ENCODE results near the gene GRIP1. TPM values are rescaled to one million over a fixed set of nuclear protein-coding genes. Genes with fewer than 3 reads are reported as not detected.

Gene GRIP1
- total and polyA plus RNA-seq, 5 donors from 2014 or later = 0.21 to 1.1 (median 0.41) TPM; not detected in 1

DNA sequence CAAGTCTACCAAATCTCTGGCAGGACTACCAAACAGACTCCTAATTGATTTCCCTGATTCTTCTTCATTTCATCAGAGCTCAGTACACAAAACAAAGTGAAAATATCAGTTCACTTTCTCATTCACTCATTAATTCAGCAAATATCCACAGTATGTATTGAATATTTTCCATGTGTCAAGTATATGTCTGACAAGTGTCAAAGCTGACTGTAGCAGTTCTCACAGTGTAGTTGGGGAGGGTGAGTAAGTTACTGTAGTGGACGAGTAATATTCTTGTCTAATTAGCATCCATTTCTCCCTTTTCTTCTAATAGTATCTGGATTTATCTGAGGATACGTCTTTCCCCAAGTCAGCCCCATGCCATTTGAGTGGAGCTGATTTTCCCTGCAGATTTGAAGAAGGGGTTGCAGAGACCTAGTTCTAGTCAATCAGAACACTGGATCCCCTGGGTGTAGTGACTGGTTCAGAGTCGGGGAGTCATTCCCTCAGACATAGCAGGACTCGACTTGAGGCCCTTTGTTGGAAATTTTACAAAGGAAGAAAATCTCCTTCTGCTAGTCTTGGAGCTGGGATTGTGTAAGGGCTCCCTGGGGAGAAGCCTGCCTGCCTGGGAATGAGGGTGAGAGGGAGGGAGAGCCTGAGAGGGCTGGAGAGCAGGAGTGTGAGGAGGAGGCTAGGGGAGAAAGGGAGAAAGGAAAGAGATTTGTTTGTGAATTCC lies 51.4 kb downstream of the GRIP1 start:
- Mint-ChIP-seq H3K27me3 (peaks cover 24% of the 10 kb centered on the region), H3K36me3 (no peaks in the 10 kb centered on the region), H3K27ac (no peak overlapping the region), H3K9me3 (peaks cover 0 to 2% (median 0%) of the 10 kb centered on the region in 7 donors), H3K4me3 (no peak overlapping the region), H3K4me1 (no peaks in the 10 kb centered on the region)
- H3K9me3 ChIP-seq (ENCODE audit: control insufficient read depth in 2 of 2, low read length in 2 of 2) = no peaks in the 10 kb centered on the region
- no peak for DNase-seq
- no peak for ATAC-seq (ENCODE audit: low read depth in 2 of 2)
- no peak overlapping the region for H3K27ac ChIP-seq (ENCODE audit: insufficient read depth, low read length, poor library complexity, severe bottlenecking)
- no peaks in the 10 kb centered on the region for H3K36me3 ChIP-seq (ENCODE audit: control insufficient read depth, insufficient read depth, low read length)
- no peaks in the 10 kb centered on the region for H3K4me1 ChIP-seq (ENCODE audit: control insufficient read depth, insufficient read depth, low read length, poor library complexity, severe bottlenecking)
- H3K27me3 ChIP-seq (ENCODE audit: control insufficient read depth, insufficient read depth, low read length) = peaks cover 2% of the 10 kb centered on the region
- H3K4me3 ChIP-seq (ENCODE audit: low read depth, low read length) = no peak overlapping the region

DNA sequence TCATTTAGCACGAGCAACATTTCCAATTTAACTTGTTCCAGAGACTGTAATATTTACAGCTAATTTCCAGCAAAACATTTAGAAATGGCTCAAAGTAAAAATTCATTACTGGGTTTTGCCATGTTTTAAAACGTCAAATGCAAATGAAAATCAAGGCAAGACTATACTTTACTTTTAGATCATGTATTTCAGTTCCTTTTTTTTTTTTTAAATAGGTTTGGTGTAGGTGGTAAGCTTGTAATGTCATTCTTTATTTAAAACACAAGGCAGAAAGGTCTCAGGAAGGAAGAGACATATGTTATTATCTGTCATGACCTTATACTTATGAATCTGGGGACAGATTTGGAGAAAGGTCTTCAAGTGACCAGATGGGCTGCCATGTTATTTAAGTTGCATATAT lies 54.1 kb downstream of the GRIP1 start:
- ATAC-seq (ENCODE audit: low read depth in 2 of 2) = no peak
- no peak overlapping the region for H3K4me3 Mint-ChIP-seq
- H3K36me3 Mint-ChIP-seq = no peaks in the 10 kb centered on the region
- Histone ChIP-seq H3K9me3 (ENCODE audit: control insufficient read depth in 2 of 2, low read length in 2 of 2) (no peaks in the 10 kb centered on the region), H3K4me1 (ENCODE audit: control insufficient read depth, insufficient read depth, low read length, poor library complexity, severe bottlenecking) (no peaks in the 10 kb centered on the region), H3K27ac (ENCODE audit: insufficient read depth, low read length, poor library complexity, severe bottlenecking) (no peak overlapping the region), H3K4me3 (ENCODE audit: low read depth, low read length) (no peak overlapping the region), H3K27me3 (ENCODE audit: control insufficient read depth, insufficient read depth, low read length) (peaks cover 2% of the 10 kb centered on the region), H3K36me3 (ENCODE audit: control insufficient read depth, insufficient read depth, low read length) (no peaks in the 10 kb centered on the region)
- H3K4me1 Mint-ChIP-seq = no peaks in the 10 kb centered on the region
- no peak for DNase-seq
- H3K27ac Mint-ChIP-seq = no peak overlapping the region
- peaks cover 13% of the 10 kb centered on the region for H3K27me3 Mint-ChIP-seq
- peaks cover 0 to 2% (median 0%) of the 10 kb centered on the region in 7 donors for H3K9me3 Mint-ChIP-seq

DNA sequence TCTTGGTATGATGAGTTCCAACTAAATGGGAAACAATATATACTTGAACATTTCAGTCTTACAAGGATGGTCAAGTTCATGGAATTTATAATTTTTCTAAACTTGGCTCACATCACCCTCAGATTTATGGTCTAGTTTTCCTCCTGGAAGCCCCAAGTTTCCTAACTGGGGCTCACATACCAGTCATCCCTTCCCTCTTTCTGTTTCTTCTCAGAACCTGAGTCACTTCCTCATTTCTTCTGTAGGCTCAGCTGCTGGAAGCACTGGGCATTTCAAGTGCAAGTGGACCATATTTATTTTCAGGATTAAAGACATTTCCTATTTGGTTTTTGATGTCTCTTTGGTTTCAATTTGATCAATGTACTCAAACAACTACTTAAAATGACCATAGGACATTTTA lies 55.4 kb downstream of the GRIP1 start:
- Mint-ChIP-seq H3K36me3 (no peaks in the 10 kb centered on the region), H3K9me3 (peaks cover 0 to 2% (median 0%) of the 10 kb centered on the region in 7 donors), H3K27me3 (peaks cover 7% of the 10 kb centered on the region), H3K27ac (no peak overlapping the region), H3K4me1 (no peaks in the 10 kb centered on the region), H3K4me3 (no peak overlapping the region)
- DNase-seq (no peak), ATAC-seq (ENCODE audit: low read depth in 2 of 2) (no peak)
- H3K27ac ChIP-seq (ENCODE audit: insufficient read depth, low read length, poor library complexity, severe bottlenecking) = no peak overlapping the region
- H3K4me3 ChIP-seq (ENCODE audit: low read depth, low read length) = no peak overlapping the region
- no peaks in the 10 kb centered on the region for H3K4me1 ChIP-seq (ENCODE audit: control insufficient read depth, insufficient read depth, low read length, poor library complexity, severe bottlenecking)
- peaks cover 2% of the 10 kb centered on the region for H3K27me3 ChIP-seq (ENCODE audit: control insufficient read depth, insufficient read depth, low read length)
- H3K36me3 ChIP-seq (ENCODE audit: control insufficient read depth, insufficient read depth, low read length) = no peaks in the 10 kb centered on the region
- no peaks in the 10 kb centered on the region for H3K9me3 ChIP-seq (ENCODE audit: control insufficient read depth in 2 of 2, low read length in 2 of 2)

DNA sequence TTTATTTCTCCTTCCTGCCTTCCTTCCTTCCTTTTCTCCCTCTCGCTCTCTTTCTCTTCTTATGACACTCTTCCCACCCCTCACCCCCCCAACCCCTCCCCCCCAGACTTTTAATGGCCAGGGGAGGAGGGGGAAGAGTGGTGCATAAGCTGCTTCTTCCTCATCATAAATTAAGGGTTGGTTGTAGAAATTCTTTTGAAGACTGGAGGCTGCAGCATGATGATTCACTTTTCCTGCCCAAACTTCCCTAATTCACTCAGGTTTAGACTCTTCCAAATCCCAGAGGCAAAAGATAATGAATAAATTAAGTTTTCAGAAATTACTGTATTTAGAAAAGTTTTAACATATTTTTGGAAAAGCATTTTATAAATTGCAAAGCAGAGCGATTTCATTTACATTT lies 58.2 kb downstream of the GRIP1 start:
- ATAC-seq (ENCODE audit: low read depth in 2 of 2) (no peak), DNase-seq (no peak)
- H3K36me3 Mint-ChIP-seq = no peaks in the 10 kb centered on the region
- H3K36me3 ChIP-seq (ENCODE audit: control insufficient read depth, insufficient read depth, low read length) = no peaks in the 10 kb centered on the region
- H3K27me3 ChIP-seq (ENCODE audit: control insufficient read depth, insufficient read depth, low read length) = no peaks in the 10 kb centered on the region
- H3K4me1 ChIP-seq (ENCODE audit: control insufficient read depth, insufficient read depth, low read length, poor library complexity, severe bottlenecking) = no peaks in the 10 kb centered on the region
- no peaks in the 10 kb centered on the region for H3K4me1 Mint-ChIP-seq
- no peak overlapping the region for H3K27ac ChIP-seq (ENCODE audit: insufficient read depth, low read length, poor library complexity, severe bottlenecking)
- no peak overlapping the region for H3K27ac Mint-ChIP-seq
- no peak overlapping the region for H3K4me3 ChIP-seq (ENCODE audit: low read depth, low read length)
- no peaks in the 10 kb centered on the region for H3K9me3 Mint-ChIP-seq
- H3K9me3 ChIP-seq (ENCODE audit: control insufficient read depth in 2 of 2, low read length in 2 of 2) = no peaks in the 10 kb centered on the region
- H3K4me3 Mint-ChIP-seq = no peak overlapping the region
- H3K27me3 Mint-ChIP-seq = peaks cover 7% of the 10 kb centered on the region

DNA sequence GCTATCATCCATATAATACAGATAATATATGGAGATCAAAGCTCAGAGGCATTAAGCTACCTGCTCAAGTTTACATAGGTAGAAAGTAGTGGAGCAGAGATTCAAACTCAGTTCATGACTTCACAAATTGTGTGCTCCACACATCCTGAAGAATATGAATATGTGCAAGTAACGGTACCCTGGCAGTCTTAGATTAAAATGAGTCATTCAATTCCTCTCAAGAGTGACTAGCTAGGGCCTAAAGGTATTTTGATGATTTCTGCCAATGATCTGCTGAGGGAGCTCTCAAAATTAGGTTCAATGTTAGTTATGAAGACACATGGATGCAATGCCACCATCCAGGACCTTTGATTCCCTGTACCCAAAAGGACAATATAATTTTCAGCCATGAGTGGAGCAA lies 58.9 kb downstream of the GRIP1 start:
- no peak overlapping the region for H3K27ac Mint-ChIP-seq
- no peak overlapping the region for H3K27ac ChIP-seq (ENCODE audit: insufficient read depth, low read length, poor library complexity, severe bottlenecking)
- no peak overlapping the region for H3K4me3 ChIP-seq (ENCODE audit: low read depth, low read length)
- H3K36me3 ChIP-seq (ENCODE audit: control insufficient read depth, insufficient read depth, low read length) = no peaks in the 10 kb centered on the region
- H3K9me3 Mint-ChIP-seq = no peaks in the 10 kb centered on the region
- H3K36me3 Mint-ChIP-seq = no peaks in the 10 kb centered on the region
- H3K27me3 Mint-ChIP-seq = peaks cover 7% of the 10 kb centered on the region
- ATAC-seq (ENCODE audit: low read depth in 2 of 2) (no peak), DNase-seq (no peak)
- no peaks in the 10 kb centered on the region for H3K4me1 ChIP-seq (ENCODE audit: control insufficient read depth, insufficient read depth, low read length, poor library complexity, severe bottlenecking)
- H3K27me3 ChIP-seq (ENCODE audit: control insufficient read depth, insufficient read depth, low read length) = no peaks in the 10 kb centered on the region
- H3K4me1 Mint-ChIP-seq = no peaks in the 10 kb centered on the region
- no peaks in the 10 kb centered on the region for H3K9me3 ChIP-seq (ENCODE audit: control insufficient read depth in 2 of 2, low read length in 2 of 2)
- no peak overlapping the region for H3K4me3 Mint-ChIP-seq

DNA sequence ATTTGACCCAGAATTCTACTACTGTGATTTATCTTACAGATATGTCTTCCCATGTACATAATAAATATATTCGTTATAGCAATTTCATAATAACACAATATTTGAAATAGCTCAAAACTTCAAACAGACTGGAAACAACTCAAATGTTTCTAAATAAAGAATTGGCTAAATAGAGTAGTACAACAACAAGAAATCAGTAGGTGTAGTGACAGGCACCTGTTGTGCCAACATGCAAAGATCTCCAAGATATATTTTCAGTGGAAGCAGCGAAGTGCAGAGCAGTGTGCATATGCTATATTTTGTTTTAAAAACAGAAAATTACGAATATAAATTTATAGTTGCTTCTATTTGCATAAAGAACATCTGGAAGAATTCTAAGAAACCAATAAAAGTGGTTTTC lies 60.9 kb downstream of the GRIP1 start:
- Histone ChIP-seq H3K27me3 (ENCODE audit: control insufficient read depth, insufficient read depth, low read length) (no peaks in the 10 kb centered on the region), H3K4me1 (ENCODE audit: control insufficient read depth, insufficient read depth, low read length, poor library complexity, severe bottlenecking) (no peaks in the 10 kb centered on the region), H3K36me3 (ENCODE audit: control insufficient read depth, insufficient read depth, low read length) (no peaks in the 10 kb centered on the region), H3K27ac (ENCODE audit: insufficient read depth, low read length, poor library complexity, severe bottlenecking) (no peak overlapping the region), H3K9me3 (ENCODE audit: control insufficient read depth in 2 of 2, low read length in 2 of 2) (no peaks in the 10 kb centered on the region), H3K4me3 (ENCODE audit: low read depth, low read length) (no peak overlapping the region)
- Mint-ChIP-seq H3K9me3 (peaks cover 0 to 5% (median 0%) of the 10 kb centered on the region in 7 donors), H3K4me1 (no peaks in the 10 kb centered on the region), H3K27ac (no peak overlapping the region), H3K4me3 (no peak overlapping the region), H3K27me3 (peaks cover 6% of the 10 kb centered on the region), H3K36me3 (no peaks in the 10 kb centered on the region)
- ATAC-seq (ENCODE audit: low read depth in 2 of 2) (no peak), DNase-seq (no peak)

DNA sequence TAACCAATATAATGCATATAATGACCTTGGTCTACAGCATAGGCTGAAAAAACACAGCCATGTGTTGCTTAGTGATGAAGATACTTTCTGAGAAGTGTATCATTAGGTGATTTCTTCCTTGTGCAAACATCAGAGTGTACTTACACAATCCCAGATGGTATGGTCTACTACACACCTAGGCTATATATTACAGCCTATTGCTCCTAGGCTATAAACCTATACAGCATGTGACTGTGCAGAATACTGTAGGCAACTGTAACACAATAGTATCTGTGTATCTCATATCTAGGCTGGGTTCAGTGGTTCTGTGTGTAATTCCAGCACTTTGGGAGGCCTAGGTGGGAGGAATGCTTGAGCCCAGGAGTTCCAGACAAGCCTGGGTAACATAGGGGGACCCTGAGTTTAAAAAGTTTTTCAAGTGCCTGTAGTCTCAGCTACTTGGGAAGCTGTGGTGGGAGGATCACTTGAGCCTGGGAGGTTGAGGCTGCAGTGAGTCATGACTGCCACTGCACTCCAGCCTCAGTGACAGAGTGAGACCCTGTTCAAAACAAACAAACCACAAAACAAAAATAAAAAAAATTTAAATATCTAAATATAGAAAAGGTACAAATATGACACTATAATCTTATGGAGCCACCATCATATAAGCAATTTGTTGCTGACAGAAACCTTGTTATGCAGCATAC lies 66.6 kb downstream of the GRIP1 start:
- no peaks in the 10 kb centered on the region for H3K4me1 ChIP-seq (ENCODE audit: control insufficient read depth, insufficient read depth, low read length, poor library complexity, severe bottlenecking)
- no peak overlapping the region for H3K27ac Mint-ChIP-seq

DNA sequence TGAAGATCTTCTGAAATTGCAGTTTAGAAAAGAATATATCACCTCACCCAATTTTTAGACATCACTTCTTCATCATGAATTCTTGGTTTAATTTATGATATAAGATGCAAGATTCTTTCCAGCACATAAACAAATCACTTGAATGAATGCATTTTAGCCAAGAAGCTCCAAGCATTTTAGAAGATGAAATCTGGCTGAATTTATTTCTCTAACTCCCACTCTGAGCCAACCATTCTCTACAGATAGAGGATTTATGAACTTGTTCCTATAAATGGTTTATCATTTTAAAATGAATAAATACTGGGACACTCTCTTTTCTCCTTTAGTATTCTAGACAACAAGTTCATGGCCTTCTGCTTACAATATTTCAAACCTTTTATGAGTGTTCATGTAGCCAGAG lies 71.7 kb downstream of the GRIP1 start:
- ATAC-seq (ENCODE audit: low read depth in 2 of 2) = no peak
- no peak for DNase-seq
- Histone ChIP-seq H3K27me3 (ENCODE audit: control insufficient read depth, insufficient read depth, low read length) (no peaks in the 10 kb centered on the region), H3K27ac (ENCODE audit: insufficient read depth, low read length, poor library complexity, severe bottlenecking) (no peak overlapping the region), H3K4me1 (ENCODE audit: control insufficient read depth, insufficient read depth, low read length, poor library complexity, severe bottlenecking) (no peaks in the 10 kb centered on the region), H3K4me3 (ENCODE audit: low read depth, low read length) (no peak overlapping the region), H3K36me3 (ENCODE audit: control insufficient read depth, insufficient read depth, low read length) (no peaks in the 10 kb centered on the region), H3K9me3 (ENCODE audit: control insufficient read depth in 2 of 2, low read length in 2 of 2) (no peaks in the 10 kb centered on the region)
- Mint-ChIP-seq H3K4me1 (no peaks in the 10 kb centered on the region), H3K4me3 (no peak overlapping the region), H3K9me3 (no peaks in the 10 kb centered on the region), H3K36me3 (no peaks in the 10 kb centered on the region), H3K27ac (no peak overlapping the region), H3K27me3 (peaks cover 11% of the 10 kb centered on the region)

More for the DNA sequence above, 66.6 kb downstream of the GRIP1 start:
- DNase-seq (no peak), ATAC-seq (ENCODE audit: low read depth in 2 of 2) (no peak)
- H3K4me1 Mint-ChIP-seq = no peaks in the 10 kb centered on the region
- H3K4me3 ChIP-seq (ENCODE audit: low read depth, low read length) = no peak overlapping the region
- no peaks in the 10 kb centered on the region for H3K9me3 ChIP-seq (ENCODE audit: control insufficient read depth in 2 of 2, low read length in 2 of 2)
- H3K27ac ChIP-seq (ENCODE audit: insufficient read depth, low read length, poor library complexity, severe bottlenecking) = no peak overlapping the region
- H3K9me3 Mint-ChIP-seq = peaks cover 0 to 5% (median 0%) of the 10 kb centered on the region in 7 donors
- H3K4me3 Mint-ChIP-seq = no peak overlapping the region
- no peaks in the 10 kb centered on the region for H3K36me3 ChIP-seq (ENCODE audit: control insufficient read depth, insufficient read depth, low read length)
- H3K27me3 ChIP-seq (ENCODE audit: control insufficient read depth, insufficient read depth, low read length) = no peaks in the 10 kb centered on the region
- no peaks in the 10 kb centered on the region for H3K36me3 Mint-ChIP-seq
- peaks cover 4% of the 10 kb centered on the region for H3K27me3 Mint-ChIP-seq

Data from CD4-positive, CD25-positive, alpha-beta regulatory T cell (primary cell).